ENCODE data around the gene USP8. TPM values are rescaled to one million over a fixed set of nuclear protein-coding genes. Genes with fewer than 3 reads are reported as not detected.
"Not testable (repeated sequence)": the region's sequence is repeated elsewhere in the genome, so short reads cannot be mapped to it uniquely, and the experiment has no call there.

The USP8 gene
- total RNA-seq, 6 donors from 2014 or later: 21.8 to 65.4 (median 53.2) TPM

- ATAC-seq (ENCODE audit: low FRiP score in 2 of 2) (no peak), DNase-seq (no peak)
- Histone ChIP-seq H3K27ac (no peak overlapping the region), H3K9me3 (no peaks in the 10 kb centered on the region), H3K4me1 (no peaks in the 10 kb centered on the region), H3K27me3 (no peaks in the 10 kb centered on the region), H3K4me3 (no peak overlapping the region), H3K36me3 (peaks cover 22 to 61% (median 34%) of the 10 kb centered on the region in 4 donors)
- WGBS, 2 donors: 77 to 83% methylated on average over 7 of the region's 7 CpGs
- TF ChIP-seq POLR2A (IDR thresholded peaks at IDR 0.05) (no peak), CTCF (IDR thresholded peaks at IDR 0.05) (no peak), POLR2AphosphoS5 (IDR thresholded peaks at IDR 0.05) (no peak), EP300 (IDR thresholded peaks at IDR 0.05) (no peak)
These were observed 78.9 kb downstream of the USP8 start for GRCh38 chr15:50503144-50503543.

- not testable (repeated sequence) for H3K4me1 ChIP-seq; DNase-seq; H3K27ac ChIP-seq; H3K27me3 ChIP-seq; H3K4me3 ChIP-seq; H3K9me3 ChIP-seq; ATAC-seq (ENCODE audit: low FRiP score in 2 of 2)
- H3K36me3 ChIP-seq: peaks cover 0 to 36% (median 13%) of the 10 kb centered on the region in 4 donors
- WGBS, 2 donors: 93 to 95% methylated on average over 2 of the region's 2 CpGs
These were observed 81.5 kb downstream of the USP8 start for GRCh38 chr15:50505656-50506055.

GRCh38 chr15:50506121-50506520 lies 81.9 kb downstream of the USP8 start:
- TF ChIP-seq POLR2A (IDR thresholded peaks at IDR 0.05) (no peak), CTCF (IDR thresholded peaks at IDR 0.05) (no peak), EP300 (IDR thresholded peaks at IDR 0.05) (no peak), POLR2AphosphoS5 (IDR thresholded peaks at IDR 0.05) (no peak)
- no peak overlapping the region for H3K27ac ChIP-seq
- no peak overlapping the region for H3K4me3 ChIP-seq
- peaks cover 0 to 31% (median 11%) of the 10 kb centered on the region in 4 donors for H3K36me3 ChIP-seq
- 79 to 84% methylated on average over 8 of the region's 8 CpGs for WGBS, 2 donors
- H3K4me1 ChIP-seq: no peaks in the 10 kb centered on the region
- no peaks in the 10 kb centered on the region for H3K27me3 ChIP-seq
- no peak for ATAC-seq (ENCODE audit: low FRiP score in 2 of 2)
- no peak for DNase-seq
- H3K9me3 ChIP-seq: no peaks in the 10 kb centered on the region

- TF ChIP-seq EP300 (IDR thresholded peaks at IDR 0.05) (no peak), POLR2AphosphoS5 (IDR thresholded peaks at IDR 0.05) (no peak), POLR2A (IDR thresholded peaks at IDR 0.05) (no peak)
- Histone ChIP-seq H3K9me3 (peaks cover 0 to 5% (median 0%) of the 10 kb centered on the region in 4 donors), H3K27ac (no peak overlapping the region)
These were observed 88.8 kb downstream of the USP8 start for GRCh38 chr15:50513001-50513400.

GRCh38 chr15:50519740-50520425 lies 95.7 kb downstream of the USP8 start:
- Histone ChIP-seq H3K36me3 (no peaks in the 10 kb centered on the region), H3K4me3 (no peak overlapping the region), H3K27ac (no peak overlapping the region), H3K9me3 (peaks cover 0 to 6% (median 0%) of the 10 kb centered on the region in 4 donors), H3K27me3 (no peaks in the 10 kb centered on the region), H3K4me1 (no peaks in the 10 kb centered on the region)
- WGBS, 2 donors: 76 to 86% methylated on average over 7 of the region's 7 CpGs
- TF ChIP-seq CTCF (IDR thresholded peaks at IDR 0.05) (no peak), POLR2A (IDR thresholded peaks at IDR 0.05) (no peak), POLR2AphosphoS5 (IDR thresholded peaks at IDR 0.05) (no peak), EP300 (IDR thresholded peaks at IDR 0.05) (no peak)
- DNase-seq: no peak
- no peak for ATAC-seq (ENCODE audit: low FRiP score in 2 of 2)

More at GRCh38 chr15:50513001-50513400, 88.8 kb downstream of the USP8 start:
- Histone ChIP-seq H3K4me1 (no peaks in the 10 kb centered on the region), H3K27me3 (no peaks in the 10 kb centered on the region), H3K4me3 (no peak overlapping the region), H3K36me3 (no peaks in the 10 kb centered on the region)
- no peak for DNase-seq
- no peak for ATAC-seq (ENCODE audit: low FRiP score in 2 of 2)

- DNase-seq: no peak
- Histone ChIP-seq H3K27me3 (no peaks in the 10 kb centered on the region), H3K9me3 (no peaks in the 10 kb centered on the region), H3K27ac (no peak overlapping the region), H3K4me1 (no peaks in the 10 kb centered on the region), H3K4me3 (no peak overlapping the region), H3K36me3 (no peaks in the 10 kb centered on the region)
- no peak for ATAC-seq (ENCODE audit: low FRiP score in 2 of 2)
- TF ChIP-seq EP300 (IDR thresholded peaks at IDR 0.05) (no peak), CTCF (IDR thresholded peaks at IDR 0.05) (no peak), POLR2A (IDR thresholded peaks at IDR 0.05) (no peak), POLR2AphosphoS5 (IDR thresholded peaks at IDR 0.05) (no peak)
- WGBS, 2 donors: 70 to 71% methylated on average over 5 of the region's 5 CpGs
These were observed 99.6 kb downstream of the USP8 start for GRCh38 chr15:50523851-50524251.
